Glomerular endothelial cell (primary cell): Measurements from ENCODE around the gene SORCS2. TPM values are rescaled to one million over a fixed set of nuclear protein-coding genes. Genes with fewer than 3 reads are reported as not detected.
"Not testable (repeated sequence)": the region's sequence is repeated elsewhere in the genome, so short reads cannot be mapped to it uniquely, and the experiment has no call there.

Experiments
- DNase-seq: peaks from one replicate; pipeline ENCODE4 v3.0.0-alpha.2; 2011; ENCODE audit warnings: low read depth, low spot score; ENCODE audit errors: extremely low read depth
- total RNA-seq: library from RNA; depleted of rRNA; stranded (reverse); fragments of >200 nt; gene quantifications from 2 replicates; pipeline ENCODE4 v1.2.3, GENCODE V29; 2015

Gene SORCS2
- total RNA-seq, 1 donor from 2014 or later = 0.64 TPM

GRCh38 chr4:7159923-7160322, 32.4 kb upstream of the SORCS2 start:
- no peak for DNase-seq

DNA sequence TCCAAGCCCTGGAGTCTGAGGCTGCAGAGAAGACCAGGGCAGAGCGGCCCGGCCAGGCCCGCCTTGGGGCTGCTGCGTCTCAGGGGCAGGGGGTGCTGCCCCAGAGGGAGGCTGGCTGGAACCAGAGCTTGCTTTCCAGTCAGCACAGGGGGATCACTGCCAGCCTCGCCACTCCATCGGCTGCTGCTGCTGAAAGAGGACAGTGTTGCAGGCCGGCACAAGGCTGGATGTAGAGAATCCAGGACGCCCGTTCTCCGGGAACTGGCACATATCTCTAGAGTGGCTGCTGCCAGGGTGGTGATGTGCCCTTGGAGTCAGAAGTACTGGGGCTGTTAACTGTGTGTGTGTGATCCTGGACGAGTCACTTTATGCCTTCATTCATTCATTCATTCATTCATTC, 31.9 kb upstream of the SORCS2 start:
- DNase-seq = no peak

DNA sequence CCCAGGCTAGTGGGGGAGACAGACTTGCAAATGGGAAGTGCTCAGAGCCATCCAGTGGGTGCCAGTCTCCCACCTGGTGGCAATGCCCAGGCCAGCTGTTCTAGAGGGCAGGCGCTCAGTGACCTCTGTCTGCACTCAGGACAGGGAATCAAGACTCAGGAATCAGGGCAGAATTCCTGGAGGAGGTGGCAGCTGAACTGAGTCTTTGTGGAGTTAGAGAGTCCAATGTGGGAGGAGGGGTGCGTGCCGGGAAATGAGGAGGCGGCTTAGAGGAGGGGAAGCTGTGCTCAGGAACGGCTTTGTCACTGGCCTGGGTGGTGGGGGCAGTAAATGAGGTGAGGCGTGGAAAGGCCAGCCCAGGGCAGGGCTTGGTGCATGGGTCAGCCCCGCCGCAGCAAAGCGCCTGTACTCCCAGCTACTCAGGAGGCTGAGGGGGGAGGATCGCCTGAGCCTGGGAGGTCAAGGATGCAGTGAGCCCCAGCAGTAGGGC, 31.3 kb upstream of the SORCS2 start:
- no peak for DNase-seq

GRCh38 chr4:7161721-7162214, 30.6 kb upstream of the SORCS2 start:
- DNase-seq = no peak

- not testable (repeated sequence) for DNase-seq
Measured at GRCh38 chr4:7165056-7165873, 27.1 kb upstream of the SORCS2 start.

GRCh38 chr4:7165874-7166201, 26.5 kb upstream of the SORCS2 start:
- DNase-seq = no peak

- DNase-seq = no peak
Measured at GRCh38 chr4:7166237-7166636, 26.1 kb upstream of the SORCS2 start.

DNA sequence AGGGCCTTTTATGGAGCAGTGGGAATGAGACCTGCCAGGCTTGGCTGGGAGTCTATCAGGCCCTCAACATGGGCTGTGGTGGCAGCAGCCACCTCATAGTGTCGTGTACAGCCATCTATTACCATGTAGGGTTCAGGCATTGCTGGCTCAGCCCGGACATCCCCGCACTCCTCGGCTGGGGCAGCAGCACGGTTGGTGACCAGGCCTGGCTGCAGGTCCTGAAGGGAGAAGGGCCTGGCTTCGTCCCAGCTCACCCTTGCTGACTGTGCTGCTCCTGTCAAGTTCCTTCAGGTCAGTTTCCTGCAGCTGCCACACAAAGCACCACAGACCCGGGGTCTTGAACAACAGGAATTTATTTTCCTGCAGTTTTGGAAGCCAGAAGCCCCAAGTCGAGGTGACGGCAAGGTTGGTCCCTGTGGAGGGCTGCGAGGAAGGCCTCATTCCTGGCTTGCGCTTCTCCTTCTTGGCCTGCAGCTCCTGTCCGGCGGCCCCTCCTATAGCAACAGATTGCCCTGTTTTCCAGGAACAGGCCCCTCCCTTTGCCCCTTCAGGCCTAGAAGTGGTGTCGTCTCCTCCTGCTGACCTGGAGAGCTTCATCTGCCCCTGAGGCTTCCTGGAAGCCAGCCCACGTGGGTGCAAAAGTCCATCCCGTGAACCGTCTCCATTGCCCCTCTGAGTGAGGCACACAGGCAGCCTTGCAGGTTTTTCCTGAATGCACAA, 25.2 kb upstream of the SORCS2 start:
- DNase-seq = no peak

GRCh38 chr4:7167706-7168105, 24.6 kb upstream of the SORCS2 start:
- no peak for DNase-seq

DNA sequence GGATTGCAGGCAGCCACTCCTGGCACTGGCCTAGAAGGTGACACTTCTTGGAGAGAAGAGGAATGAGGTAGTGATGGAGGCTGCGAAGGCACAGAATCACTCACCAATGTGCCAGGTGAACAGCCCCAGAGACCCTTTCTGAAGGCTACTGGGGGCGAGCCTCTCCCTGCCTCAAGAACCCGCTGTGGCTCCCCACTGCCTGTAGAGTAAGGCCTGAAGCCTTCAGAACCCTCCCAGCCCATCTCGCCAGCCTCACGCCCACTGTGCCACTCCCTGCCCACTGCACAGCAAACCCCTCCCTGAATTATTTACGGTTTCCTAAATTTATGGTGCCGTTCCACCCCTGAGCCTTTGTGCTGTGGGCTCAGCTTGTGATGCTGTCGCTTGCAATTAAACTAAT, 24.2 kb upstream of the SORCS2 start:
- no peak for DNase-seq

DNA sequence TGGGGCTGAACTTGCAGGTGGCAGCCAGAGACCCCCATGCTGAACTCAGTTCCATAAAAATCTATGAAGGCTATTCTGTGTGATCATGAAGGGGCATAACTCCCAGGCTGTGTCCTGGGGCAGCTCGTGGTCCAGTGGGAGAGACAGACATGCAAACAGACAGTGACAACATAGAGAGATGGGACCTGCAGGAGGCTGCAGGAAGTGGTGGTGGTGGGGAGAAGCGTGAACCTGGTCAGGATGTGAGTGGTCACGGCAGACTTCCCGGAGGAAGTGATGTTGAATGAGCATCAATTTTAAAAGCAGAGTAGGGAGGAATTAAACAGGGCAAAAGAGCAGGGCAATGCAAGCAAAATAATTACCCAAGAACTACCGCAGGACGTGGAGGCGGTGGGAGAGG, 23.2 kb upstream of the SORCS2 start:
- DNase-seq = no peak

DNA sequence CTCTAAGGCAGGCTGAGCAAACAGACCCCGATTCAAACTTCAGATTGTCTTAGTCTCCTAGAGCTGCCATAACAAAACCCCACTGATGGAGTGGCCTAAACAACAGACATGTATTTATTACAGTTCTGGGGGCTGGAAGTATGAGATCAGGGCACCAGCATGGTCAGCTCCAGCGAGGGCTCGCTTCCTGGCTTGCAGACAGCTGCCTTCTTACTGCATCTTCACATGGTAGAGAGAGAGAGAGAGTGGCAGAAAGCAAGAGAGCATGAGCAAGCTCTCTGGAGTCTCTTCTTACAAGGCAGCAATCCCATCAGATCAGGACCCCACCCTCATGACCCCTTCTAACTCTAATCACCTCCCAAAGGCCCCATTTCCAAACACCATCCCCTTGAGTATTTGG, 22.3 kb upstream of the SORCS2 start:
- DNase-seq = no peak

- DNase-seq = no peak
Measured at GRCh38 chr4:7171191-7171900, 21.0 kb upstream of the SORCS2 start.

DNA sequence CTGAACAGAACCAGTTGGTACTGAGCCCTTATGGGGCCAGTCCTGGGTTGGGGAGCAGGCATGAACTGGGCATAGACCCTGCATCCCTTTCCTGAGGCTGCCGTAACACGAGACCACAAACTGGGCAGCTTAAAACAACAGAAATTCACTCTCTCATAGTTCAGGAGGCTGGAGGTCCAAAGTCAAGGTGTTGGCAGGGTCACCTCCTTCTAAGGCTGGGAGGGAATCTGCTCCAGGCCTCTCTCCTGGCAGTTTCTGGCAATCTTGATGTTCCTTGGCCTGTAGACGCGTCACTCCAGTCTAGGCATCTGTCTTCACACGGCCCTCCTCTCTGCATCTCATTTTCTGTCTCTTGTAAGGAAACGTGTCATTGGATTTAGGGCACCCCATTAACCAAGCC, 19.8 kb upstream of the SORCS2 start:
- no peak for DNase-seq

GRCh38 chr4:7172946-7173345, 19.4 kb upstream of the SORCS2 start:
- no peak for DNase-seq

DNA sequence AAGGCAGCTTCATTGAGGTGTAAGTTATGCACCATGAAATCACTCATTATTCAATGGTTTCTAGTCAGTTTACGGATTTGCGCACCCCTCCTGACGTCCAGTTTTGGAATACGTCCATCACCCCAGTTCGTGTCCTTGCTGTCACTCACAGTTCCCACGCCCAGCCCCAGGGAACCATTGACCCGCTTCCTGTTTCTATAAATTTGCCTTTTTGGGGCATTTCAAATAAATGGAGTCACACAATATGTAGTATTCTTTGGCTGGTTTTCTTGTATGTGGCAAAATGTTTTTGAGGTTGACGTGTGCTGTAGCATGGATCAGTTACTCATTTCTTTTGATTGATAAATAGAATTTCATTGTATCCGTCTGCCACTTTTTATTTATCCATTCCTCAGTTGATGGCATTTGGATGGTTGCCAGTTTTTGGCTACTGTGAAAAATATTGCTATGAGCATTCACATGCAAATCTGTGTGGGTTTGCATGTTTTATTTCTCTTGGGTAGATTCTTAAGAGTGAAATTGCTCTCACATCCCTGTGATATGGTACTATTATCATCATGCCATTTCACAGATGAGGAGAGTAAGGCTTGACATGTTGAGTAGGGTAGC, 18.4 kb upstream of the SORCS2 start:
- DNase-seq = no peak

DNA sequence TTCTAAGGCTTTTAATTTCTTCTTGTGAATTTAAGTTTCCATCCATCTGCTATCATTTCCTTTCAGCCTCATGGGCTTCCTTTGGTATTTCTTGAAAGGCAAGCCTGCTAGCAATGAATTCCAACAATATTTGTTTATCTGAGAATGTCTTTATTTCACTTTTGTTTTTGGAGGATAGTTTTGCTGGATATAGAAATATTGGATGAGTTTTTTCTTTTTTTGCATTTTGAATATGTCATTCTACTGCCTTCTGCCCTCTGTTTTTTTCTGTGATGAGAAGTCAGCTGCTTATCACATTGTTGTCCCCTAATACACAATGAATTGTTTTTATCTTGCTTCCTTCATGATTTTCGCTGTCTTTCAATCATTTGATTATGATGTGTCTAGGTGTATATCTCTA, 13.2 kb upstream of the SORCS2 start:
- no peak for DNase-seq

DNA sequence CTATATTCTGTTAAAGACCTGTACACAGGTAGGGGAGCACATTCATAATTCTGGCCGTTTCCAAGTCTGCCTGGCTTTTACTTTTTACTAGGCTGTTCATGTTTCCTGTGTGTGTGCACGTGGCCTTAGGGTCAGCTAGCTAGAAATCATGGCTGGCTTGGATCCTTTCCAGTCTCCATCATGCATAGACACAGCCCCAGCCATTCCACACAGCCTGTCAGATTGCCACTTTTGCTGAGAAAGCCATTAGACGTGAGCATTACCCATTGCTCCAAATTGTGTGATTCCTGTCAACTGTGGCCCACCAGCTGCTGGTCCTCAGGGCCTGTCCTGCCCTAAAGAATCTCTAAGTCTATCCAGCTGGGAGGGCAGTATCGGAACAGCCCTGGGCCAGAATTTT, 11.4 kb upstream of the SORCS2 start:
- DNase-seq = no peak

DNA sequence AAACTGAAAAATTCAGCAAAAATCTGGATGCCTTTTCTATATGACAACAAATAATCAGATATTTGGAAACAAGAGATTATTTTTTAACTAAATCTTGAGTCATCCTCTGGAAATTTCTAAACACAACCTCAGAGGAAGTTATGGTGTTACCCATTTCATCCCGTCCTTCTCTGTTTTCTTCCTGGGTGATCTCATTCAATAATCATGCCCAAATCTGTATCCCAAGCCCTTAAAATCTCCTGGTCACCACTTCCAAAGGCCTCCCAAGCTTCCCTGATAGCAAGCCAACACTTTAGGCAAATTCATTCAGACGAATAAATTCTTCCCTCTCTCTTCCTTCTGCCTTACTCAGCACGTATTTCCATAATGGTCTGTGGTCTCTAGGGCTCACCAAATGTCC, 9.7 kb upstream of the SORCS2 start:
- no peak for DNase-seq

DNA sequence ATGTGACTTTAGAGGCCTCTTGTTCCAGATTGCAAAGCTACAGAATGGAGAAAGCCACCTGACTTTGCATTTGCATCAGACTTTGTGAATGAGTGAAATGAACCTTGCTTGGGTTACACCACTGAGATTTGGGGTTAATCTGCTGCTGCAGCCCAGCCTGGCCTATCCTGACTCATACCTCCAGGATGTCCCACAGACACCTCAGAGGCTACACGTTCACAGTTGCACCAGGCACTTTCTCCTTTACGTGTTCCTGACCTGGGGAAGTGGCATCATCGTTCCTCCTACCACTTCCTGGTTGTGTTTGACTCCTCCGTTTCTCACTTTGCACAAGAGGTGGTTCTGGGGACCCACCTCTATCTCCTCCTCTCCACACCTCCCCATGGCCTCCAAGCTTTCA, 9.2 kb upstream of the SORCS2 start:
- DNase-seq = no peak
